H9 (cell line): ENCODE data around the gene UNC80. TPM values are rescaled to one million over a fixed set of nuclear protein-coding genes. Genes with fewer than 3 reads are reported as not detected.

ENCODE experiments used
- DNase-seq: peaks from one replicate; pipeline ENCODE4 v3.0.0-alpha.2; 2017
- H2AFZ ChIP-seq: one replicate; pipeline ENCODE4 v1.6.1; 2013; ENCODE audit warnings: mild to moderate bottlenecking, low read length, control low read depth, moderate library complexity
- H2AK5ac ChIP-seq: 2 replicates; pipeline ENCODE4 v1.6.1; 2013; ENCODE audit warnings: low read length, control low read depth, mixed read lengths; ENCODE audit not compliant: insufficient read length
- H2BK120ac ChIP-seq: one replicate; pipeline ENCODE4 v1.6.1; 2013; ENCODE audit warnings: low read depth, mild to moderate bottlenecking, low read length, control low read depth, inconsistent platforms; ENCODE audit not compliant: poor library complexity, severe bottlenecking
- H2BK12ac ChIP-seq: 2 replicates; pipeline ENCODE4 v1.6.1; 2013; ENCODE audit warnings: low read length, control low read depth, mixed read lengths, low read depth; ENCODE audit not compliant: insufficient read length
- H2BK15ac ChIP-seq: 2 replicates; pipeline ENCODE4 v1.6.1; 2013; ENCODE audit warnings: low read depth, low read length, control low read depth
- H2BK20ac ChIP-seq: one replicate; pipeline ENCODE4 v1.6.1; 2013; ENCODE audit warnings: low read depth, mild to moderate bottlenecking, low read length, control low read depth, inconsistent platforms; ENCODE audit not compliant: poor library complexity, severe bottlenecking
- H2BK5ac ChIP-seq: 2 replicates; pipeline ENCODE4 v1.6.1; 2013; ENCODE audit warnings: low read length, control low read depth, mixed read lengths; ENCODE audit not compliant: insufficient read length
- H3K14ac ChIP-seq: 2 replicates; pipeline ENCODE4 v1.6.1; 2013; ENCODE audit warnings: low read length, control low read depth; ENCODE audit not compliant: insufficient read depth
- H3K18ac ChIP-seq: 2 replicates; pipeline ENCODE4 v1.6.1; 2013; ENCODE audit warnings: low read depth, mild to moderate bottlenecking, mixed read lengths, low read length, control low read depth; ENCODE audit not compliant: insufficient read length
- H3K23ac ChIP-seq: 2 replicates; pipeline ENCODE4 v1.6.1; 2013; ENCODE audit warnings: low read length, control low read depth, mixed read lengths, low read depth; ENCODE audit not compliant: insufficient read length
- H3K23me2 ChIP-seq: 2 replicates; pipeline ENCODE4 v1.6.1; 2013; ENCODE audit warnings: low read depth, mild to moderate bottlenecking, mixed read lengths, low read length, control low read depth; ENCODE audit not compliant: insufficient read length, poor library complexity, severe bottlenecking
- H3K27ac ChIP-seq: 2 replicates; pipeline ENCODE4 v1.5.1; 2013; ENCODE audit warnings: low read length, control low read depth, mixed read lengths, low read depth; ENCODE audit not compliant: insufficient read length
- H3K27me3 ChIP-seq: 2 replicates; pipeline ENCODE4 v1.6.1; 2013; ENCODE audit warnings: low read length, control low read depth, inconsistent platforms; ENCODE audit not compliant: insufficient read depth
- H3K4ac ChIP-seq: 2 replicates; pipeline ENCODE4 v1.6.1; 2013; ENCODE audit warnings: low read depth, mild to moderate bottlenecking, control low read depth, inconsistent platforms, low read length, moderate library complexity
- H3K4me1 ChIP-seq: 2 replicates; pipeline ENCODE4 v1.6.1; 2013; ENCODE audit warnings: low read length, control low read depth, inconsistent platforms; ENCODE audit not compliant: insufficient read depth
- H3K4me2 ChIP-seq: 2 replicates; pipeline ENCODE4 v1.6.1; 2013; ENCODE audit warnings: low read length, control low read depth, mixed read lengths; ENCODE audit not compliant: insufficient read length, insufficient read depth
- H3K56ac ChIP-seq: 2 replicates; pipeline ENCODE4 v1.6.1; 2013; ENCODE audit warnings: low read depth, mild to moderate bottlenecking, mixed read lengths, low read length, control low read depth; ENCODE audit not compliant: insufficient read length
- H3K79me1 ChIP-seq: 2 replicates; pipeline ENCODE4 v1.6.1; 2013; ENCODE audit warnings: low read depth, mild to moderate bottlenecking, moderate library complexity, low read length, control low read depth, inconsistent platforms; ENCODE audit not compliant: insufficient read depth, poor library complexity, severe bottlenecking
- H3K79me2 ChIP-seq: 2 replicates; pipeline ENCODE4 v1.6.1; 2013; ENCODE audit warnings: low read length, control low read depth, inconsistent platforms; ENCODE audit not compliant: insufficient read depth
- H3K9ac ChIP-seq: 2 replicates; pipeline ENCODE4 v1.6.1; 2013; ENCODE audit warnings: low read length, control low read depth, mixed read lengths; ENCODE audit not compliant: insufficient read length; ENCODE audit errors: extremely low read depth
- H3K9me3 ChIP-seq: one replicate; pipeline ENCODE4 v1.6.1; 2013; ENCODE audit warnings: low read depth, low read length, inconsistent platforms; ENCODE audit not compliant: control insufficient read depth
- H3T11ph ChIP-seq: one replicate; pipeline ENCODE4 v1.6.1; 2013; ENCODE audit warnings: mild to moderate bottlenecking, low read length, control low read depth, inconsistent platforms
- H4K20me1 ChIP-seq: one replicate; pipeline ENCODE4 v1.6.1; 2013; ENCODE audit not compliant: control insufficient read depth, insufficient read length, insufficient read depth
- H4K5ac ChIP-seq: 2 replicates; pipeline ENCODE4 v1.6.1; 2013; ENCODE audit warnings: low read depth, mild to moderate bottlenecking, mixed read lengths, low read length, control low read depth; ENCODE audit not compliant: insufficient read length
- H4K8ac ChIP-seq: replicated peaks from 2 replicates; pipeline ENCODE4 v1.6.1; 2013; ENCODE audit warnings: low read length, control low read depth, mixed read lengths, low read depth; ENCODE audit not compliant: insufficient read length
- H4K91ac ChIP-seq: 2 replicates; pipeline ENCODE4 v1.6.1; 2013; ENCODE audit warnings: low read depth, mild to moderate bottlenecking, moderate library complexity, mixed read lengths, low read length, control low read depth; ENCODE audit not compliant: insufficient read length
- H3K27ac Mint-ChIP-seq, 3 experiments: 2 replicates in 2 of 3; 3 replicates in 1 of 3; pipeline ENCODE4 v1.8.0; 2020 to 2021; ENCODE audit warnings: mixed read lengths in 3 of 3, mild to moderate bottlenecking in 1 of 3, moderate library complexity in 1 of 3
- H3K27me3 Mint-ChIP-seq: 2 replicates; pipeline ENCODE4 v1.8.0; 2021; ENCODE audit warnings: low read depth, mild to moderate bottlenecking, moderate library complexity, mixed read lengths
- H3K36me3 Mint-ChIP-seq, 3 experiments: 2 replicates in 2 of 3; 3 replicates in 1 of 3; pipeline ENCODE4 v1.8.0; 2020 to 2021; ENCODE audit warnings: low read depth in 3 of 3, mixed read lengths in 3 of 3; ENCODE audit not compliant: insufficient read depth in 1 of 3
- H3K4me1 Mint-ChIP-seq, 2 experiments: 2 replicates each; pipeline ENCODE4 v1.8.0; 2020; ENCODE audit warnings: mixed read lengths in 2 of 2
- H3K4me3 Mint-ChIP-seq, 2 experiments: 2 replicates in 1 of 2; 3 replicates in 1 of 2; pipeline ENCODE4 v1.8.0; 2020 to 2021; ENCODE audit warnings: mild to moderate bottlenecking in 2 of 2, mixed read lengths in 2 of 2, moderate library complexity in 1 of 2
- H3K9me3 Mint-ChIP-seq, 2 experiments: 2 replicates in 1 of 2; 3 replicates in 1 of 2; pipeline ENCODE4 v1.8.0; 2020; ENCODE audit warnings: mild to moderate bottlenecking in 2 of 2, mixed read lengths in 2 of 2, moderate library complexity in 1 of 2
- WGBS: extraction: QIAGEN DNeasy Blood & Tissue Kit; methylation state at CpG from one replicate; pipeline ENCODE4 v1.1.7; 2013; ENCODE audit warnings: missing lambda C conversion rate, low lambda C conversion rate, mixed read lengths; ENCODE audit not compliant: insufficient read length; ENCODE audit errors: extremely low coverage; 5-methylcytosine and 5-hydroxymethylcytosine counted together
- total RNA-seq: library from RNA; stranded (reverse); gene quantifications from 2 replicates; pipeline ENCODE4 v1.2.1, GENCODE V29; 2021
- TF ChIP-seq, protein P1 (sequence below): fragments of 200-600 bp; sonication (generic); conservative IDR thresholded peaks from 3 replicates; pipeline ENCODE4 v1.8.0; 2021; ENCODE audit warnings: antibody characterized with exemption, mild to moderate bottlenecking

The UNC80 gene
- total RNA-seq, 1 experiment from 2014 or later = 0.52 TPM

DNA sequence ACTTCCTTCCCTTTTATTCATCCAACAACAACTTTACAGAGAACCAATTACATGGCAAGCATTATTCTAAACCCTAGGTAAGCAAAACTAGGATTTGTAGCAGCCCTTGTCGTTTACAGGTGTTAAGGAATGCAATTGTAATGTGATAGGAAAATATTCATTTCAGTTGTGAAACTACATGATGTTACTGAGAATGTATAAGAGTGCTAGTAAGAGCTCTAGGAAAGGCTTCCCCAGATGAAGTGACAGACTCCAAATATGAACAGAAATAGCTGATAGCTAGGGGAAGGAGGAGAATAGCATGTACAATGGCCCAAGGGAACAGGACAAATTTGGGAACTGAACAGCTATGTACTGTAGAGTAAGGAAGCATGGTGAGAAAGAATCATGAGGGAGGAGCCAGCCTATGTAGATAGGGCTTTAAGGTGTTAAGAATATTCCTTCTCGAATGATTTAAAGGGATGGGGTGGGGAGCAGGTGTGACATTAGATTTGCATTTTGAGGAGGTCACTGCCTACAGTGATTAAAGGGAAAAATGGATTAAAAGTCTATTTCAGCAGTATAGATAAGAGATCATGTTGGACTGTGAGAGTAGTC, 262.6 kb downstream of the UNC80 start:
- Histone ChIP-seq H3K23me2 (no peaks in the 10 kb centered on the region), H4K8ac (no peak overlapping the region), H2BK15ac (no peak overlapping the region), H2AFZ (no peak overlapping the region), H3K79me2 (no peaks in the 10 kb centered on the region), H3K23ac (no peak overlapping the region), H3K18ac (no peak overlapping the region), H2BK120ac (no peak overlapping the region), H2BK12ac (no peak overlapping the region), H3K27me3 (no peaks in the 10 kb centered on the region), H3K56ac (no peak overlapping the region), H3K4me2 (no peak overlapping the region), H3K27ac (no peak overlapping the region), H3K4me1 (no peaks in the 10 kb centered on the region), H2BK5ac (no peak overlapping the region), H3K14ac (no peak overlapping the region), H4K5ac (no peak overlapping the region), H4K20me1 (no peaks in the 10 kb centered on the region), H3K9me3 (no peaks in the 10 kb centered on the region), H3K79me1 (no peaks in the 10 kb centered on the region), H3K9ac (no peak overlapping the region), H2AK5ac (no peak overlapping the region), H2BK20ac (no peak overlapping the region), H3K4ac (no peak overlapping the region), H3T11ph (no peak overlapping the region), H4K91ac (no peak overlapping the region)
- Mint-ChIP-seq H3K9me3 (no peaks in the 10 kb centered on the region; a peak in 1 of 5 replicates), H3K36me3 (0 out of 7 replicates have a peak, but pooled peaks cover 0 to 1% (median 0%) of the 10 kb centered on the region in 3 experiments), H3K4me3 (no peak overlapping the region), H3K27ac (no peak overlapping the region), H3K4me1 (no peaks in the 10 kb centered on the region), H3K27me3 (0 out of 2 replicates have a peak, but pooled peaks cover 1% of the 10 kb centered on the region)
- WGBS = no CpG with 5 or more reads among the region's 2 CpGs
- TF ChIP-seq, protein P1, sequence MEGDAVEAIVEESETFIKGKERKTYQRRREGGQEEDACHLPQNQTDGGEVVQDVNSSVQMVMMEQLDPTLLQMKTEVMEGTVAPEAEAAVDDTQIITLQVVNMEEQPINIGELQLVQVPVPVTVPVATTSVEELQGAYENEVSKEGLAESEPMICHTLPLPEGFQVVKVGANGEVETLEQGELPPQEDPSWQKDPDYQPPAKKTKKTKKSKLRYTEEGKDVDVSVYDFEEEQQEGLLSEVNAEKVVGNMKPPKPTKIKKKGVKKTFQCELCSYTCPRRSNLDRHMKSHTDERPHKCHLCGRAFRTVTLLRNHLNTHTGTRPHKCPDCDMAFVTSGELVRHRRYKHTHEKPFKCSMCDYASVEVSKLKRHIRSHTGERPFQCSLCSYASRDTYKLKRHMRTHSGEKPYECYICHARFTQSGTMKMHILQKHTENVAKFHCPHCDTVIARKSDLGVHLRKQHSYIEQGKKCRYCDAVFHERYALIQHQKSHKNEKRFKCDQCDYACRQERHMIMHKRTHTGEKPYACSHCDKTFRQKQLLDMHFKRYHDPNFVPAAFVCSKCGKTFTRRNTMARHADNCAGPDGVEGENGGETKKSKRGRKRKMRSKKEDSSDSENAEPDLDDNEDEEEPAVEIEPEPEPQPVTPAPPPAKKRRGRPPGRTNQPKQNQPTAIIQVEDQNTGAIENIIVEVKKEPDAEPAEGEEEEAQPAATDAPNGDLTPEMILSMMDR = no peak
- DNase-seq = no peak
